H1 (cell line): Measurements from ENCODE around the gene POU6F2. TPM values are rescaled to one million over a fixed set of nuclear protein-coding genes. Genes with fewer than 3 reads are reported as not detected.

Experiments
- CTCF ChIA-PET: fragments of 300-600 bp; sonication (Branson Sonifier 250); formaldehyde crosslinking; loops from one replicate; lab custom pipeline; 2021; ENCODE audit not compliant: partially characterized antibody; lab: Charles Lee
- POLR2A ChIA-PET: fragments of 300-600 bp; sonication (Branson Sonifier 250); formaldehyde crosslinking; loops from one replicate; lab custom pipeline; 2021; ENCODE audit warnings: inconsistent platforms; ENCODE audit not compliant: partially characterized antibody; lab: Charles Lee
- DNase-seq, 2 experiments: peaks; one replicate each; pipeline versions ENCODE4 v3.0.0 to v3.0.0-alpha.2; 2010 to 2022; ENCODE audit warnings: low spot score in 2 of 2, low read depth in 1 of 2, mixed read lengths in 1 of 2
- FAIRE-seq: peaks from 2 replicates; lab custom pipeline; 2011; peaks lifted over from hg19 to GRCh38; lab: Jason Lieb, UNC
- H2AFZ ChIP-seq: 2 replicates; pipeline ENCODE4 v1.8.1; 2012; ENCODE audit warnings: low read length, inconsistent platforms
- H2AK5ac ChIP-seq: 2 replicates; pipeline ENCODE4 v1.6.1; 2013; ENCODE audit warnings: low read depth, low read length
- H2BK120ac ChIP-seq: replicated peaks from 2 replicates; pipeline ENCODE3; 2013; ENCODE audit warnings: low read depth, low read length, inconsistent platforms
- H2BK12ac ChIP-seq: 2 replicates; pipeline ENCODE4 v1.6.1; 2013; ENCODE audit warnings: low read depth, low read length
- H2BK15ac ChIP-seq: 2 replicates; pipeline ENCODE4 v1.6.1; 2013; ENCODE audit warnings: low read length
- H2BK20ac ChIP-seq: 2 replicates; pipeline ENCODE4 v1.6.1; 2013; ENCODE audit warnings: low read length
- H2BK5ac ChIP-seq: 2 replicates; pipeline ENCODE4 v1.6.1; 2013; ENCODE audit warnings: low read depth, low read length
- H3K14ac ChIP-seq: 2 replicates; pipeline ENCODE4 v1.6.1; 2013; ENCODE audit warnings: inconsistent platforms; ENCODE audit not compliant: insufficient read length
- H3K18ac ChIP-seq: 2 replicates; pipeline ENCODE4 v1.6.1; 2013; ENCODE audit warnings: low read length; ENCODE audit errors: extremely low read depth
- H3K23ac ChIP-seq: 2 replicates; pipeline ENCODE4 v1.6.1; 2013; ENCODE audit warnings: inconsistent platforms; ENCODE audit not compliant: insufficient read length
- H3K23me2 ChIP-seq: 2 replicates; pipeline ENCODE4 v1.6.1; 2013; ENCODE audit warnings: low read depth, low read length
- H3K27ac ChIP-seq: 2 replicates; pipeline ENCODE4 v1.6.1; 2011; ENCODE audit warnings: low read depth, low read length, inconsistent platforms
- H3K27me3 ChIP-seq, 4 experiments: replicated peaks in 1 of 4; 1 replicate in 1 of 4; 2 replicates in 3 of 4; pipeline versions ENCODE4 v1.6.1 to v1.8.1; 2011 to 2013; ENCODE audit warnings: low read length in 3 of 4, mild to moderate bottlenecking in 3 of 4, inconsistent platforms in 2 of 4, mixed read lengths in 2 of 4, moderate library complexity in 1 of 4; ENCODE audit not compliant: control insufficient read depth in 3 of 4, insufficient read depth in 3 of 4; ENCODE audit errors: extremely low read depth in 1 of 4
- H3K36me3 ChIP-seq, 4 experiments: 2 replicates each; pipeline versions ENCODE4 v1.6.1 to v1.8.1; 2011 to 2013; ENCODE audit warnings: mild to moderate bottlenecking in 4 of 4, low read length in 3 of 4, moderate library complexity in 2 of 4, control low read depth in 1 of 4, inconsistent platforms in 1 of 4; ENCODE audit not compliant: insufficient read depth in 4 of 4, control insufficient read depth in 2 of 4
- H3K4ac ChIP-seq: replicated peaks from 2 replicates; pipeline ENCODE3; 2013; ENCODE audit warnings: low read length, low read depth, mixed read lengths, inconsistent platforms; ENCODE audit not compliant: insufficient read length
- H3K4me1 ChIP-seq, 4 experiments: replicated peaks in 1 of 4; 1 replicate in 1 of 4; 2 replicates in 3 of 4; pipeline versions ENCODE4 v1.6.1 to v1.8.1; 2011 to 2013; ENCODE audit warnings: low read length in 3 of 4, inconsistent platforms in 2 of 4, mixed read lengths in 1 of 4; ENCODE audit not compliant: insufficient read depth in 4 of 4, control insufficient read depth in 3 of 4
- H3K4me2 ChIP-seq, 2 experiments: 2 replicates each; pipeline versions ENCODE4 v1.6.1 to v1.8.1; 2011 to 2013; ENCODE audit warnings: low read depth in 2 of 2, low read length in 2 of 2, control low read depth in 1 of 2, inconsistent platforms in 1 of 2, mild to moderate bottlenecking in 1 of 2; ENCODE audit not compliant: insufficient read depth in 1 of 2
- H3K4me3 ChIP-seq, 4 experiments: fragments of 200-600, 300-600 bp in 1 of 4; sonication (generic), shearing (Covaris generic), sonication (Bioruptor Twin) in 1 of 4; 2 replicates each; pipeline versions ENCODE4 v1.5.1 to v1.8.1; 2011 to 2016; ENCODE audit warnings: low read length in 4 of 4, low read depth in 3 of 4, control low read depth in 2 of 4, inconsistent platforms in 2 of 4, mild to moderate bottlenecking in 2 of 4, mixed read lengths in 1 of 4, moderate library complexity in 1 of 4; ENCODE audit not compliant: insufficient read depth in 2 of 4; ENCODE audit errors: extremely low read depth in 1 of 4
- H3K56ac ChIP-seq: replicated peaks from 2 replicates; pipeline ENCODE3; 2013; ENCODE audit warnings: low read depth, mild to moderate bottlenecking, mixed read lengths, low read length, inconsistent platforms; ENCODE audit not compliant: insufficient read length
- H3K79me1 ChIP-seq: 2 replicates; pipeline ENCODE4 v1.6.1; 2013; ENCODE audit warnings: low read depth, low read length, control low read depth
- H3K79me2 ChIP-seq, 2 experiments: 2 replicates each; pipeline versions ENCODE4 v1.6.1 to v1.8.1; 2012 to 2013; ENCODE audit warnings: low read length in 2 of 2, mild to moderate bottlenecking in 2 of 2, inconsistent platforms in 1 of 2; ENCODE audit not compliant: insufficient read depth in 2 of 2, control insufficient read depth in 1 of 2
- H3K9ac ChIP-seq, 4 experiments: replicated peaks in 1 of 4; 1 replicate in 1 of 4; 2 replicates in 3 of 4; pipeline versions ENCODE4 v1.6.1 to v1.8.1; 2011 to 2013; ENCODE audit warnings: low read depth in 3 of 4, low read length in 3 of 4, control low read depth in 2 of 4, mild to moderate bottlenecking in 2 of 4, moderate library complexity in 2 of 4, inconsistent platforms in 1 of 4; ENCODE audit errors: extremely low read depth in 1 of 4
- H3K9me3 ChIP-seq, 2 experiments: 2 replicates each; pipeline versions ENCODE4 v1.6.1 to v1.8.1; 2012 to 2013; ENCODE audit warnings: mild to moderate bottlenecking in 2 of 2, moderate library complexity in 2 of 2, control low read depth in 1 of 2, inconsistent platforms in 1 of 2, low read depth in 1 of 2, low read length in 1 of 2, mixed read lengths in 1 of 2; ENCODE audit not compliant: insufficient read depth in 2 of 2
- H4K20me1 ChIP-seq, 2 experiments: replicated peaks in 1 of 2; 2 replicates each; pipeline versions ENCODE3 to v1.8.1; 2011 to 2013; ENCODE audit warnings: inconsistent platforms in 2 of 2, low read length in 2 of 2, mild to moderate bottlenecking in 1 of 2; ENCODE audit not compliant: insufficient read depth in 2 of 2, control insufficient read depth in 1 of 2
- H4K5ac ChIP-seq: 2 replicates; pipeline ENCODE4 v1.6.1; 2013; ENCODE audit warnings: low read length, low read depth, mixed read lengths, inconsistent platforms; ENCODE audit not compliant: insufficient read length
- H4K8ac ChIP-seq: 2 replicates; pipeline ENCODE4 v1.8.0; 2013; ENCODE audit warnings: mild to moderate bottlenecking, moderate library complexity, low read length, inconsistent platforms; ENCODE audit not compliant: insufficient read depth; ENCODE audit errors: extremely low read depth
- H4K91ac ChIP-seq: replicated peaks from 2 replicates; pipeline ENCODE3; 2013; ENCODE audit warnings: low read length, mixed read lengths, inconsistent platforms; ENCODE audit not compliant: insufficient read length
- ASH2L ChIP-seq: fragments of 200-600, 300-600 bp; sonication (generic); IDR thresholded peaks from one replicate; pipeline ENCODE4 v1.7.1; 2017; ENCODE audit warnings: low read length
- CREB1 ChIP-seq: IDR thresholded peaks from 2 replicates; pipeline ENCODE4 v1.6.1; 2012; ENCODE audit warnings: inconsistent platforms
- GABPA ChIP-seq: IDR thresholded peaks from 2 replicates; pipeline ENCODE4 v1.6.1; 2011; ENCODE audit warnings: mild to moderate bottlenecking, low read length, moderate library complexity, borderline replicate concordance; ENCODE audit not compliant: insufficient read depth
- GTF2F1 ChIP-seq: IDR thresholded peaks from 2 replicates; pipeline ENCODE4 v1.6.1; 2012; ENCODE audit warnings: low read depth, low read length, improper control_type of control experiment, borderline replicate concordance
- HDAC2 ChIP-seq, 2 experiments: fragments of 300-600 bp in 1 of 2; sonication (generic) in 1 of 2; IDR thresholded peaks; 2 replicates each; pipeline ENCODE4 v1.6.1; 2011 to 2012; ENCODE audit warnings: low read depth in 2 of 2, low read length in 2 of 2, mild to moderate bottlenecking in 2 of 2, moderate library complexity in 2 of 2, borderline replicate concordance in 1 of 2, inconsistent platforms in 1 of 2
- HDAC6 ChIP-seq: IDR thresholded peaks from one replicate; pipeline ENCODE4 v1.7.1; 2012; ENCODE audit warnings: low read depth, mild to moderate bottlenecking, inconsistent platforms, low read length, moderate library complexity
- TCF12 ChIP-seq: IDR thresholded peaks from 2 replicates; pipeline ENCODE4 v1.6.1; 2011; ENCODE audit warnings: low read depth, mild to moderate bottlenecking, low read length
- TEAD4 ChIP-seq: IDR thresholded peaks from 2 replicates; pipeline ENCODE4 v1.6.1; 2012; ENCODE audit warnings: low read depth, low read length, inconsistent platforms, mixed read lengths
- YY1 ChIP-seq: IDR thresholded peaks from 2 replicates; pipeline ENCODE4 v1.6.1; 2011; ENCODE audit warnings: low read depth, mild to moderate bottlenecking, low read length
- ZNF274 ChIP-seq: IDR thresholded peaks from 2 replicates; pipeline ENCODE4 v1.7.0; 2012; ENCODE audit warnings: low read length, borderline replicate concordance; ENCODE audit errors: extremely low read depth
- WGBS, 2 experiments: shearing (Covaris generic) in 1 of 2; methylation state at CpG; one replicate each; pipeline versions ENCODE4 v1.1.6 to v1.1.7; 2013 to 2015; ENCODE audit warnings: low lambda C conversion rate in 2 of 2, mixed read lengths in 2 of 2, inconsistent platforms in 1 of 2, low coverage in 1 of 2, missing lambda C conversion rate in 1 of 2; ENCODE audit not compliant: insufficient replicate concordance in 2 of 2, insufficient coverage in 1 of 2, insufficient read length in 1 of 2; ENCODE audit errors: extremely low coverage in 1 of 2, missing lambda C conversion rate in 1 of 2; 5-methylcytosine and 5-hydroxymethylcytosine counted together
- polyA plus RNA-seq, 7 experiments: library from polyadenylated mRNA; depleted of rRNA in 3 of 7; stranded (reverse) in 5 of 7; unstranded in 2 of 7; fragments of >200 nt in 5 of 7; fragments of 200-250 nt in 2 of 7; gene quantifications; 1 replicate in 5 of 7; 2 replicates in 1 of 7; 4 replicates in 1 of 7; pipeline versions ENCODE4 v1.2.1 to v1.2.3, GENCODE V29; 2011 to 2013; ENCODE audit warnings: missing spikeins in 2 of 7, mixed read lengths in 2 of 7
- total RNA-seq: library from RNA; stranded (reverse); fragmentation: NEBNext Ultra II Directional; extraction: Animal tissue kit (Norgen Biotek cat#: 25700); gene quantifications from 2 replicates; pipeline ENCODE4 v1.2.1, GENCODE V29; 2021
- TF ChIP-seq, protein P1 (sequence below): IDR thresholded peaks from 2 replicates; pipeline ENCODE4 v1.6.1; 2012; ENCODE audit warnings: inconsistent platforms
- TF ChIP-seq, protein P2 (sequence below): IDR thresholded peaks from 2 replicates; pipeline ENCODE4 v1.6.1; 2011; ENCODE audit warnings: low read length, improper control_type of control experiment
- TF ChIP-seq, protein P3 (sequence below): IDR thresholded peaks from 2 replicates; pipeline ENCODE4 v1.6.1; 2012; ENCODE audit warnings: inconsistent platforms

Gene POU6F2
- total and polyA plus RNA-seq, 2 of the 8 experiments (the other 6 are each of a cell fraction or from before 2014, with no cell fraction given), result 1.1 to 2.0 TPM

DNA sequence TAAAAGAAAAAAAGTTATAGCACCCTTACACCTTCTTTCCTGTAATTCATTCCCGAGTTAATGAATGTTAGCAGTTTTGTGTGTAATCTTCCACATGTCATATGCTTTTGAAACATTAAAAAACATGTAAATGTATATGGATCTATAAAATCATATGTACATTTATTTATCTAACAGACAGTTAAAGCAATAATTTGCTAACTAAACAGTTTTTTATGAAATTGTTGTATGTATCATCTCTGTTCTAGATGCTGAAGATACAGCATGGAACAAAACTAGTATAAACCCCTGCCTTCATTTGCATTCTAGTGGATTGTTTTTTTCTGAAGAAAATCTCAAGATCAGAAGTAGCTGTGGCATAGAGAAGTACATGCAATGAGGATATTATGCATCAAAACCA is 165.0 kb downstream of the POU6F2 start:
- Histone ChIP-seq H2AK5ac (no peak overlapping the region), H3K56ac (no peak overlapping the region), H2AFZ (no peak overlapping the region), H4K8ac (no peak overlapping the region), H3K36me3 (no peaks in the 10 kb centered on the region), H2BK20ac (no peak overlapping the region), H3K4me3 (no peak overlapping the region), H2BK15ac (no peak overlapping the region), H3K79me1 (no peaks in the 10 kb centered on the region), H2BK120ac (no peak overlapping the region), H3K27me3 (no peaks in the 10 kb centered on the region), H3K4me2 (no peak overlapping the region), H3K23ac (no peak overlapping the region), H2BK12ac (no peak overlapping the region), H4K91ac (no peak overlapping the region), H3K79me2 (no peaks in the 10 kb centered on the region), H3K9ac (no peak overlapping the region), H3K4me1 (no peaks in the 10 kb centered on the region)
- no peak for DNase-seq
- CTCF ChIA-PET, result interaction anchor here (1.1 kb wide), 1 partner anchor 11 kb away, joined by 3 read pairs; no protein-coding TSS in a partner anchor
- TF ChIP-seq YY1 (no peak), TEAD4 (no peak), HDAC6 (no peak), GABPA (no peak), TCF12 (no peak), GTF2F1 (no peak), HDAC2 (IDR thresholded peaks at IDR 0.05; ENCODE audit: borderline replicate concordance in 1 of 2, low read depth in 2 of 2, low read length in 2 of 2) (no peak), ZNF274 (no peak), CREB1 (no peak), ASH2L (no peak)
- TF ChIP-seq, protein P1, sequence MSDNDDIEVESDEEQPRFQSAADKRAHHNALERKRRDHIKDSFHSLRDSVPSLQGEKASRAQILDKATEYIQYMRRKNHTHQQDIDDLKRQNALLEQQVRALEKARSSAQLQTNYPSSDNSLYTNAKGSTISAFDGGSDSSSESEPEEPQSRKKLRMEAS, result no peak
- TF ChIP-seq, protein P2, sequence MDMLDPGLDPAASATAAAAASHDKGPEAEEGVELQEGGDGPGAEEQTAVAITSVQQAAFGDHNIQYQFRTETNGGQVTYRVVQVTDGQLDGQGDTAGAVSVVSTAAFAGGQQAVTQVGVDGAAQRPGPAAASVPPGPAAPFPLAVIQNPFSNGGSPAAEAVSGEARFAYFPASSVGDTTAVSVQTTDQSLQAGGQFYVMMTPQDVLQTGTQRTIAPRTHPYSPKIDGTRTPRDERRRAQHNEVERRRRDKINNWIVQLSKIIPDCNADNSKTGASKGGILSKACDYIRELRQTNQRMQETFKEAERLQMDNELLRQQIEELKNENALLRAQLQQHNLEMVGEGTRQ, result no peak
- TF ChIP-seq, protein P3, sequence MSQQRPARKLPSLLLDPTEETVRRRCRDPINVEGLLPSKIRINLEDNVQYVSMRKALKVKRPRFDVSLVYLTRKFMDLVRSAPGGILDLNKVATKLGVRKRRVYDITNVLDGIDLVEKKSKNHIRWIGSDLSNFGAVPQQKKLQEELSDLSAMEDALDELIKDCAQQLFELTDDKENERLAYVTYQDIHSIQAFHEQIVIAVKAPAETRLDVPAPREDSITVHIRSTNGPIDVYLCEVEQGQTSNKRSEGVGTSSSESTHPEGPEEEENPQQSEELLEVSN, result no peak
- TF ChIP-seq, all 59 proteins: peak for 0
- H3K27ac ChIP-seq, result no peak overlapping the region
- peaks cover 4 to 8% of the 10 kb centered on the region in 2 experiments; a peak in 3 of 4 replicates for H3K9me3 ChIP-seq
- no peak for FAIRE-seq
- POLR2A ChIA-PET, result no interaction called here
- H4K5ac ChIP-seq, result no peak overlapping the region
- no peak overlapping the region for H3K18ac ChIP-seq
- H3K23me2 ChIP-seq, result no peaks in the 10 kb centered on the region
- no peak overlapping the region for H2BK5ac ChIP-seq
- 88% methylated on average over 1 of the region's 1 CpG; no CpG with 5 or more reads in 1 of the 2 experiments for WGBS, 2 experiments
- H3K14ac ChIP-seq, result no peak overlapping the region
- H4K20me1 ChIP-seq, result no peaks in the 10 kb centered on the region
- H3K4ac ChIP-seq, result no peak overlapping the region
